CD4-positive, alpha-beta T cell treated with Interleukin-17A for 4 hours (primary cell): Measurements from ENCODE around the gene STK33.

Source experiments
- DNase-seq: peaks from one replicate; pipeline ENCODE4 v3.0.0-alpha.2; 2020; ENCODE audit warnings: mixed read lengths

The STK33 gene

GRCh38 chr11:8601376-8602133 lies 7.5 kb upstream of the STK33 start:
- DNase-seq: no peak

DNA sequence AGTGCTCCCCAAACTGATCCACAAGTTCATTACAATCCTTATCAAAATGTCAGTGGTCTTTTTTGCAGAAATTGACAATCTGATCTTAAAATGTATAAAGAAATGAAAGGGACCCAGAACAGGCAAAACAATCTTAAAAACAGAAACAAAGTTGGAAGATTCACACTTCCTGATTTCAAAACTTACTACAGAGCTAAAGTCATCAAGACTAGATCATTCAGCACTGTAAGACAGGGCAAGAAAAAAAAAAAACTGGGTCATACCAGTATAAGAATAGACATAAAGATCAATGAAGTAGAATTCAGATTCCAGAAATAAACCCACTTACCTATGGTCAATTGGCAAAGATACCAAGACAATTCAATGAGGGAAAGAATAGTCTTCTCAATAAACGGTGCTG lies 4.5 kb upstream of the STK33 start:
- no peak for DNase-seq

GRCh38 chr11:8597182-8597581 lies 3.2 kb upstream of the STK33 start:
- no peak for DNase-seq

- DNase-seq: no peak
Measured at GRCh38 chr11:8596504-8597046, 2.5 kb upstream of the STK33 start.

DNA sequence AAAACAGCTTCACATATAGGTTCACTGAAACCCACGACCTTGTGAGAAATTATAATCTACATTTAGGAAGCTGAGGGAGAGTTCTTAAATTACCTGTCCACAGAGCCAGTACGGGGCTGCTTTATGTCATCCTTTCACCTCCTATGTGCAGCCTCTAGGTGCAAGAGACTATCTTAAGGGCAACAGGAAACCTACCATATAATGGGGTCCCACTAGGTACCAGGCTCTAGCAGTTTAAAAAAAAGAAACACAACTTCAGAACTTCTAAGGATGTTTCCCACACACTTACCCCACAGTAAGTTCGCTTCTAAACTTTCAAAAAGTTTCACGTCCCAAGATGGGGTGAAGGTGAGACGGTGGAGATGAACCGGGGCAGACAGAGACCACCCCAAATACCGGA lies 573 bp downstream of the STK33 start:
- DNase-seq: no peak

- DNase-seq: no peak
Measured at GRCh38 chr11:8587915-8588314, 6.1 kb downstream of the STK33 start.

- DNase-seq: no peak
Measured at GRCh38 chr11:8586805-8587204, 7.2 kb downstream of the STK33 start.

GRCh38 chr11:8586184-8586583 lies 7.8 kb downstream of the STK33 start:
- DNase-seq: no peak

DNA sequence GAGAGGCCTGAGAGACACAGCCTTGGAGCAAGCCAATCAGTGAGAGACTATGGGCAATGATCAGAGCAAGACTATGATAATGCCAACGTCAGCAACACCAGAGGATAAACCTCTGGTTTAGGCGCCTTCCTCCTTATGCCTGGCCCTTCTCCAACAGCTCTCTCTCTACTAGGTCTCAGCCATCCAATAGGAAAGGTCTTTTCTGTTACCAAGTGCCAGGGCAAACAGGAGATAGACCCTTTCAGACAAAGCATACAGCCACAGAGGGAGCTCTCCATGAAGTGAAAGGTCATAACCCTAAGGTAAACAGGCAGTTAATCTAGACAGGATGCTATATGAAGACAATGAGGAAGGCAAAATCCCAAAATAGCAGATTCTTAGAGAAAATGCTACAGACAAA lies 9.5 kb downstream of the STK33 start:
- no peak for DNase-seq

GRCh38 chr11:8584082-8584481 lies 9.9 kb downstream of the STK33 start:
- no peak for DNase-seq

DNA sequence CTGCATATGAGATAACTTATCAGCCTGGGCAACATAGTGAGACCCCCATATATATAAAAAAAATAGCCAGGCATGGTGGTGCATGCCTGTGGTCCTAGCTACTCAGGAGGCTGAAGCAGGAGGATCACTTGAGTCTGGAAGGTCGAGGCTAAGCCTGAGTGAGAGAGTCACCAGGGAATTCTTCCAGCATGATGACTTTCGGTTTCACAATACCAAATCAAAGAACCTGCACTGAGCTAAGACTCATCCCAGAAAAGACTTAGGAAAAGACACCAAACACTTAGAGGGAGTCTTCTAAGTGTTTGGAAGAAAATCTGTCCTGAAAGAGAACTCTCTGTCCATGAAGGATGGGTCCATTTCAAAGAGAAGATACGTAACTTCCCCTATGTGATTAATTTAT lies 12.7 kb downstream of the STK33 start:
- DNase-seq: no peak

- no peak for DNase-seq
Measured at GRCh38 chr11:8577791-8578581, 16.0 kb downstream of the STK33 start.

DNA sequence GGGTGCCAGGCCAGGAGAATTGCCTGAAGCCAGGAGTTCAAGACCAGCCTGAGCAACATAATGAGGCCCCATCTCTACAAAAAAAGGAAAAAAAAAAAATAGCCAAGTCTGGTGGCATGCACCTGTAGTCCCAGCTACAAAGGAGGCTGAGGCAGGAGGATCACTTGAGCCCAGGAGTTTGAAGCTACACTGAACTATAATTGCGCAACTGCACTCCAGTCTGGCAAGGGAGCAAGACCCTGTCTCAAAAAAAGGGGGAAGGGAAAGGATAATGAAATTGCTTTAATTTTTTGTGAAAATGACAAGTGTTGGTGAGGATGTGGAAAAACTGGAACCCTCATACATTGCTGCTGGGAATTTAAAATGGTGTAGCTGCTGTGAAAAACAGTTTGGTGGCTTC lies 19.2 kb downstream of the STK33 start:
- no peak for DNase-seq

GRCh38 chr11:8573777-8574176 lies 20.3 kb downstream of the STK33 start:
- DNase-seq: no peak

- DNase-seq: no peak
Measured at GRCh38 chr11:8567602-8568198, 26.3 kb downstream of the STK33 start.

DNA sequence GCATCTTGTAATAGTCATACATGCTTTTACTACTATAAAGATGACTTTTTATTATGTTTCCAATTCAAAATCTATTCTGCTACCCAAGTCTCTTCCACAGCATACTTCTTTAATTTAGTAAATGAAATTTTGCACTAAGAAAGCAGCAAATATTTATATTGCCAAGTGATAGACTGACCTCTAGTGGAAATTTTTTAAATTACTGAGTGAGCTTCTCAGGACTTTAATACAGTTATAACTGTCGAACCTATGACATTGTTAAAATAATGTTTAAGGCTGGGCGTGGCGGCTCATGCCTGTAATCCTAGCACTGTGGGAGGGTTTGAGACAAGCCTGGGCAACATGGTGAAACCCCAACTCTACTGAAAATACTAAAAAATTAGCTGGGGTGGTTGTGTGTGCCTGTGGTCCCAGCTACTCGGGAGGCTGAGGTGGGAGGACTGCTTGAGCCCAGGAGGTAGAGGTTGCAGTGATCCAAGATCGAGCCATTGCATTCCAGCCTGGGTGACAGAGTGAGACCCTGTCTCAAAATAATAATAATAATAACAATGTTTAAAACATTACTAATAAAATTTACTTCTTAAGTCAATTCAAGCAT lies 27.3 kb downstream of the STK33 start:
- DNase-seq: no peak

- DNase-seq: no peak
Measured at GRCh38 chr11:8564526-8564925, 29.5 kb downstream of the STK33 start.

DNA sequence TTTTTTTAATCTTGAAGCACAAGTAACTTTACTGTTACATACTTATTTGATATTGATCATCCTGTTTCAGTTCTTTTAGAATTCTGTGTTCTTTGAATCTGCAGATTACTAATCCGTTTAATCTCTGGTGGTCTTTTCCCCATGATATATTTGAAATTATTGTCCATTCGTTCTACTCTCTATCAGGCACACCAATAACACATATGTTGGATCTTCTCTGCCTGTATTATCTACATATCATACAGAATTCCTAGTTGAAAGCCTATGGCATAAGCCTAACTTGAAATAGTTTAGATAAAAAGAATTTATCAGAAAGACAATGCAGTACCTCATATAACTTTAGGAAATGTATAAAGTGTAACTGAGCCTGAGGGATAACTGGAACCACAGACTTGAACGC lies 32.6 kb downstream of the STK33 start:
- no peak for DNase-seq

DNA sequence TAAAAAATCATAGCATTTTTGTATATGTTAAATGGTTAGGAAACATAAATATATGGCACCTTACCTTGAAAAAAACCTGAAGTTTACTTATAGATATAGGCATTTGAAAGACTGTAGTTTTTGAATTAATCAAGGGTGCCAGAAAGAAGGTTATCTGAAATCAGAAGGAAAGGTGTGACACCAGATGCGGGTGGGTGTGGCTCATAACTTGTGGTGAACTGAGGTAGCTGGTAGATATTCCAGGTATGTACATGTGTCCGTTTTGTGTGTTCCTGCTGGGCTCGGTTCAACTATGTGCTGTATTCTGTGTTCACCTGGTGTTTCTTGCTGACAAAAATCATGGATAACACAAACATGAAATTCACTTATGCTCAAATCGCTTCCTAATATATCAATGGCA lies 35.6 kb downstream of the STK33 start:
- DNase-seq: no peak

DNA sequence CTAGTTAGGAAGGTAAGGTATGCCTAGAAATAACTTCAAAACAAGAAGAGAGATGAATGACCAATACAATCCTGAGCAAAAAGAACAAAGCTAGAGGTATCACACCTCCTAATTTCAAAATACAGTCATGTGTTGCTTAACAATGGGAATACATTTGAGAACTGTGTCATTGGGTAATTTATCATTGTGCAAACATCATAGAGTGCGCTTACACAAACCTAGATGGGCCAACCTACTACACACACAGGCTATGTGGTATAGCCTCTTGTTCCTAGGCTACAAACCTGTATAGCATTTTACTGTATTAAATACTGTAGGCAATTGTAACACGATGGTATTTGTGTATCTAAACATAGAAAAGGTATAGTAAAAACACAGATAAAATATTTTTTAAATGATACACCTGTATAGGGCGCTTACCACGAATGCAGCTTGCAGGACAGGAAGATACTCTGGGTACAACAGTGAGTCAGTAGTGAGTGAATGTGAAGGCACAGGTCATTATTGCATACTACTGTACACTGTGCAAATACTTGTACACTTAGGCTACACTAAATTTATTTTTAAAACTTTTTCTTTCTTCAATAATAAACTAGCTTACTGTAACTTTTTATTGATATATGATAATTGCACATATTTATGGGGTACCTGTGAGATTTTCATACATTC lies 48.2 kb downstream of the STK33 start:
- no peak for DNase-seq

DNA sequence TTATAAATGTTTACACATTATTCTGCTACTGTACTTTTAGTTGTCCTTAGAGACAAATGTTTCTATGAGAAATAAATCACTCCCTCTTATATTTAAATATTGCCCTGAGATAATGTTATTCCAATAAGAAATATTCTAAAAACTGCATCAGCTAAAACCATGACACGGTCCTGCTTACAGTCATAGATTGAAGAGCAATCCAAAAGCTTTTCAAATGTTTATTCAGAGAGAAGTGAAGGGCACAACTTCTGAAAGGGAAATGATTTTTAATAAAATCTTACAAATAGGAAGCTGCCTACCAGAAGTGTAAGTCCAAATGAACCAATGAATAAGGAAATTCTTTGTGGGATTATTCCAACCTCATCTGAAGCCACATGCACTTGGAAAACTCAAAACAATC lies 49.2 kb downstream of the STK33 start:
- no peak for DNase-seq

DNA sequence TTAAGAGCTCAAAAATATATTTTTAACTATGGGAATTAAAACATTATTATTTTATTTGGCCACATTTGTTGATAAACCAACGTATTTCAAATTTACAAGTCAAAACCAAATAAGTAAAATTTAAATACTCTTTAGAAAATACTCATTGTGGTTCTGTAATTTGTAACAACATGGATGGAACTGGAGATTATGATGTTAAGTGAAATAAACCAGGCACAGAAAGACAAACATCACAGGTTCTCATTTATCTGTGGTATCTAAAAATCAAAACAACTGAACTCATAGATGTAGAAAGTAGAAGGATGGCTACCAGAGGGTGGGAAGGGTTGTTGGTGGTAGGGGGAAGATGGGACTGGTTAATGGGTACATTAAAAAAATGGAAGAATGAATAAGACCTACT lies 50.8 kb downstream of the STK33 start:
- DNase-seq: no peak

DNA sequence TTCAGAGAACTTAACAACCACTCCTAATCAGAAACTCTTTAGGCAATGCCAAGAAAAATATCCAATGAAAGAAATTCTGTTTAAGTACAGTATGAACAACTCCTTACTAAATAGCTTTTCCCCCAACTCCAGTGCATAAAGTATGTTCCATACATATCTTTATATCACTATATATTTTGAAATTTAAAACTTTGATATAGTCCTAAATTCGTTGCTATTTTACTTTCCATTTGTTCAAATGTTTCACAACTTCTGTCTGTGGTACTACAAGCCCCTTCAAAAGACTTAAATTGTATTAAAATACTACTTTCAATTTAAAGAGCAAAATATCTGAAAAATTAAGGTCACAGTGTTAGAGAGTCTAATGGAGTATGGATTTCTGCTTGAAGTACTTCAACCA lies 52.6 kb downstream of the STK33 start:
- no peak for DNase-seq
